CD14-positive monocyte (primary cell): ENCODE measurements around the gene DNALI1. TPM values are rescaled to one million over a fixed set of nuclear protein-coding genes. Genes with fewer than 3 reads are reported as not detected.
"Not testable (repeated sequence)": the region's sequence is repeated elsewhere in the genome, so short reads cannot be mapped to it uniquely, and the experiment has no call there.

Experiments used
- DNase-seq, 3 donors: peaks; one replicate each; pipeline ENCODE4 v3.0.0-alpha.2; 2011 to 2022
- H2AFZ ChIP-seq: 2 replicates; pipeline ENCODE4 v1.6.0; 2012; ENCODE audit warnings: mild to moderate bottlenecking, low read depth, low read length, inconsistent platforms; ENCODE audit not compliant: insufficient read depth, poor library complexity, severe bottlenecking
- H3K27ac ChIP-seq, 2 donors: 1 replicate in 1 of 2; 2 replicates in 1 of 2; pipeline ENCODE4 v1.5.1; 2012 to 2013; ENCODE audit warnings: low read length in 2 of 2, control low read depth in 1 of 2, inconsistent platforms in 1 of 2, low read depth in 1 of 2, mild to moderate bottlenecking in 1 of 2
- H3K27me3 ChIP-seq, 2 donors: one replicate each; pipeline versions ENCODE4 v1.6.0 to v1.6.1; 2011 to 2013; ENCODE audit warnings: low read length in 2 of 2; ENCODE audit not compliant: control insufficient read depth in 2 of 2, insufficient read depth in 2 of 2
- H3K36me3 ChIP-seq, 2 donors: replicated peaks in 1 of 2; 1 replicate in 1 of 2; 2 replicates in 1 of 2; pipeline versions ENCODE4 v1.5.1 to v1.6.1; 2012 to 2013; ENCODE audit warnings: low read length in 2 of 2, control low read depth in 1 of 2, inconsistent platforms in 1 of 2, mild to moderate bottlenecking in 1 of 2; ENCODE audit not compliant: insufficient read depth in 2 of 2, control insufficient read depth in 1 of 2
- H3K4me1 ChIP-seq, 2 donors: 1 replicate in 1 of 2; 2 replicates in 1 of 2; pipeline versions ENCODE4 v1.5.1 to v1.6.1; 2012 to 2013; ENCODE audit warnings: low read length in 2 of 2, control low read depth in 1 of 2, inconsistent platforms in 1 of 2, mild to moderate bottlenecking in 1 of 2, moderate library complexity in 1 of 2; ENCODE audit not compliant: insufficient read depth in 2 of 2, control insufficient read depth in 1 of 2
- H3K4me2 ChIP-seq: replicated peaks from 2 replicates; pipeline ENCODE3; 2012; ENCODE audit warnings: low read length, moderate library complexity, mild to moderate bottlenecking; ENCODE audit not compliant: poor library complexity, severe bottlenecking; ENCODE audit errors: extremely low read depth
- H3K4me3 ChIP-seq, 3 experiments: fragments of 200-600 bp in 1 of 3; sonication (generic) in 1 of 3; replicated peaks in 1 of 3; 1 replicate in 2 of 3; 2 replicates in 1 of 3; pipeline ENCODE4 v1.5.1; 2011 to 2013; ENCODE audit warnings: low read length in 3 of 3, mild to moderate bottlenecking in 3 of 3, control low read depth in 2 of 3, low read depth in 2 of 3, inconsistent platforms in 1 of 3, moderate library complexity in 1 of 3
- H3K79me2 ChIP-seq: 2 replicates; pipeline ENCODE4 v1.6.0; 2012; ENCODE audit warnings: mild to moderate bottlenecking, control low read depth, inconsistent platforms, low read length, moderate library complexity; ENCODE audit not compliant: insufficient read depth
- H3K9ac ChIP-seq: 2 replicates; pipeline ENCODE4 v1.6.0; 2017; ENCODE audit warnings: low read length, mild to moderate bottlenecking; ENCODE audit not compliant: insufficient read depth, poor library complexity, severe bottlenecking
- H3K9me3 ChIP-seq, 2 donors: replicated peaks in 1 of 2; 1 replicate in 1 of 2; 2 replicates in 1 of 2; pipeline versions ENCODE4 v1.5.1 to v1.6.1; 2012 to 2013; ENCODE audit warnings: low read length in 2 of 2, control low read depth in 1 of 2; ENCODE audit not compliant: control insufficient read depth in 1 of 2, insufficient read depth in 1 of 2
- H4K20me1 ChIP-seq: 2 replicates; pipeline ENCODE4 v1.6.0; 2012; ENCODE audit warnings: mild to moderate bottlenecking, low read length, control low read depth, moderate library complexity; ENCODE audit not compliant: insufficient read depth
- H3K27ac Mint-ChIP-seq, 7 donors: one replicate each; pipeline ENCODE4 v1.8.0; 2020; ENCODE audit warnings: mild to moderate bottlenecking in 7 of 7, mixed read lengths in 7 of 7, moderate library complexity in 6 of 7, inconsistent platforms in 2 of 7
- H3K27me3 Mint-ChIP-seq, 3 donors: one replicate each; pipeline ENCODE4 v1.8.0; 2021 to 2022; ENCODE audit warnings: low read depth in 3 of 3, mild to moderate bottlenecking in 3 of 3, mixed read lengths in 3 of 3, moderate library complexity in 3 of 3, inconsistent platforms in 1 of 3
- H3K36me3 Mint-ChIP-seq, 2 donors: one replicate each; pipeline ENCODE4 v1.8.0; 2020; ENCODE audit warnings: mixed read lengths in 2 of 2, inconsistent platforms in 1 of 2, mild to moderate bottlenecking in 1 of 2
- H3K4me1 Mint-ChIP-seq: one replicate; pipeline ENCODE4 v1.8.0; 2020; ENCODE audit warnings: mild to moderate bottlenecking, mixed read lengths
- H3K4me3 Mint-ChIP-seq, 2 donors: one replicate each; pipeline ENCODE4 v1.8.0; 2020; ENCODE audit warnings: mild to moderate bottlenecking in 2 of 2, mixed read lengths in 2 of 2, moderate library complexity in 1 of 2
- H3K9me3 Mint-ChIP-seq, 7 donors: one replicate each; pipeline ENCODE4 v1.8.0; 2020 to 2022; ENCODE audit warnings: mixed read lengths in 7 of 7, mild to moderate bottlenecking in 6 of 7, moderate library complexity in 6 of 7, inconsistent platforms in 2 of 7
- WGBS: methylation state at CpG from one replicate; pipeline ENCODE4 v1.1.5; 2013; ENCODE audit warnings: missing lambda C conversion rate; ENCODE audit not compliant: insufficient coverage; 5-methylcytosine and 5-hydroxymethylcytosine counted together
- intact Hi-C, 2 donors: fragments of 100-400 bp; cut with micrococcal nuclease; formaldehyde crosslinking; loops; one replicate each; pipeline versions ENCODE4 v1.15.0 to v1.15.1; 2023
- polyA plus RNA-seq, 3 donors: library from polyadenylated mRNA; depleted of rRNA in 1 of 3; unstranded in 2 of 3; stranded (reverse) in 1 of 3; fragments of 300-500 nt in 2 of 3; fragments of >200 nt in 1 of 3; fragmentation: Illumina TruSeq in 2 of 3; gene quantifications; 1 replicate in 2 of 3; 2 replicates in 1 of 3; pipeline ENCODE4 v1.2.3, GENCODE V29; 2012 to 2021
- TF ChIP-seq, protein P1 (sequence below): fragments of 200-600 bp; IDR thresholded peaks from one replicate; pipeline ENCODE4 v1.8.0; 2022; ENCODE audit warnings: antibody characterized with exemption, mild to moderate bottlenecking

DNALI1 gene
- polyA plus RNA-seq, 3 donors, result not detected

DNA sequence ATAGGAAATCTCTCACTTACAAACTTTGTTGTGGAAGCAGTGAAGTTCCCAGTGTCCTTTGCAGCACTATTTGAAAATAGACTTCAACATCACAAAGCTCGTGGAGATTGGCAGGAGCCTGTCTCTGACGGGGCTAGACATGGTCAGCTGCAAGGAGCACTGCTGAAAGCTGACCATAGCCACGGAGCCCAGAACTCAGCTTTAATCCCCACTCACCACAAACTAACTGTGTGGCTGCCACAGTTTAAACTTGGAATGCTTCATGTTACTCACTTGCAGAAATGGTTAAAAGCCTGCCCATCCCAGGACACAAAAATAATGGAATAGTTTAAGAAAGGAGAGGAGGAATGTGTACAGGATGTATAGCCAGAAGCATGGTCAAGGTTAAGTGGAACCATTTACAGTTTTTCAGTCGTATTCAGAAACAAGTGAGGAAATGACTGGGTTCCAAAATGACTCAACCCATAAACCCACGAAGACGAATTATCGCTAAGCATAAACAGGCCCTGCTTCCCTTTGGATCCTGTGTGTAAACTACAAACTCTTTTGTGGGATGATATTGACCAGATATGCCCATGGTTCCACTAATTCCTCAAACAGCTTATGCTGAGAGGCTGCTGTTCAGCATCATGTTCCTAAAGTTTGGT, 18.2 kb downstream of the DNALI1 start:
- Mint-ChIP-seq H3K27me3 (no peaks in the 10 kb centered on the region), H3K9me3 (peaks cover 0 to 3% (median 0%) of the 10 kb centered on the region in 7 donors), H3K27ac (no peak overlapping the region), H3K4me3 (no peak overlapping the region), H3K36me3 (peaks cover 90 to 99% of the 10 kb centered on the region in 2 donors), H3K4me1 (no peaks in the 10 kb centered on the region)
- TF ChIP-seq, protein P1, sequence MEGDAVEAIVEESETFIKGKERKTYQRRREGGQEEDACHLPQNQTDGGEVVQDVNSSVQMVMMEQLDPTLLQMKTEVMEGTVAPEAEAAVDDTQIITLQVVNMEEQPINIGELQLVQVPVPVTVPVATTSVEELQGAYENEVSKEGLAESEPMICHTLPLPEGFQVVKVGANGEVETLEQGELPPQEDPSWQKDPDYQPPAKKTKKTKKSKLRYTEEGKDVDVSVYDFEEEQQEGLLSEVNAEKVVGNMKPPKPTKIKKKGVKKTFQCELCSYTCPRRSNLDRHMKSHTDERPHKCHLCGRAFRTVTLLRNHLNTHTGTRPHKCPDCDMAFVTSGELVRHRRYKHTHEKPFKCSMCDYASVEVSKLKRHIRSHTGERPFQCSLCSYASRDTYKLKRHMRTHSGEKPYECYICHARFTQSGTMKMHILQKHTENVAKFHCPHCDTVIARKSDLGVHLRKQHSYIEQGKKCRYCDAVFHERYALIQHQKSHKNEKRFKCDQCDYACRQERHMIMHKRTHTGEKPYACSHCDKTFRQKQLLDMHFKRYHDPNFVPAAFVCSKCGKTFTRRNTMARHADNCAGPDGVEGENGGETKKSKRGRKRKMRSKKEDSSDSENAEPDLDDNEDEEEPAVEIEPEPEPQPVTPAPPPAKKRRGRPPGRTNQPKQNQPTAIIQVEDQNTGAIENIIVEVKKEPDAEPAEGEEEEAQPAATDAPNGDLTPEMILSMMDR, result no peak
- no peaks in the 10 kb centered on the region for H3K4me1 ChIP-seq
- no peak overlapping the region for H3K27ac ChIP-seq
- no peak overlapping the region for H3K4me2 ChIP-seq
- H3K79me2 ChIP-seq, result peaks cover 4% of the 10 kb centered on the region
- peaks cover 91 to 100% of the 10 kb centered on the region in 2 donors for H3K36me3 ChIP-seq
- no peak overlapping the region for H3K4me3 ChIP-seq
- H4K20me1 ChIP-seq, result peaks cover 13% of the 10 kb centered on the region
- intact Hi-C loops, result no loop called here
- no peak for DNase-seq
- H3K9me3 ChIP-seq, result no peaks in the 10 kb centered on the region
- WGBS, result 100% methylated on average over 3 of the region's 7 CpGs
- H2AFZ ChIP-seq, result no peak overlapping the region
- H3K27me3 ChIP-seq, result no peaks in the 10 kb centered on the region
- H3K9ac ChIP-seq, result no peak overlapping the region

DNA sequence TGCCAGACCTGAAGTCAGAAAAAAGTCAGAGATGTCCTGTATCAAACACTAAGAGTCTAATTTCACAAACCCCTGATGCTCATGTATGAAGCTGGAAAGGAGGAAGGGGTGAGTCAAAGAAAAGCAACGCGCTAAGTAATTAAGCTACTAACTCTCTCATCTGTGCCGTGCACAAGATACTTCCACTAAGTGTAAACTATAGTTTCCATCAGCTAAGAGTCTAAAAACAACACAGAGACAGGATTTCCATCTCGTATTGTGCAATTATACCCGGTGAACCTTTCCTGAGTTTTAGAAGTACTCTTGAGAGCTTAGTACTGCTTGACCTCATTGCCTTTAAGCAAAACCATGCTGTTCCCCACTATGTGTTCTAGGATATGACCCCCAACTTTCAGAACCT, 19.0 kb downstream of the DNALI1 start:
- Histone ChIP-seq H3K4me1 (no peaks in the 10 kb centered on the region), H3K79me2 (peaks cover 4% of the 10 kb centered on the region), H2AFZ (no peak overlapping the region), H3K27ac (no peak overlapping the region), H3K4me2 (no peak overlapping the region), H3K36me3 (peaks cover 93 to 100% of the 10 kb centered on the region in 2 donors), H4K20me1 (peaks cover 13% of the 10 kb centered on the region), H3K9me3 (no peaks in the 10 kb centered on the region), H3K9ac (no peak overlapping the region), H3K27me3 (no peaks in the 10 kb centered on the region), H3K4me3 (no peak overlapping the region)
- Mint-ChIP-seq H3K27me3 (no peaks in the 10 kb centered on the region), H3K4me1 (no peaks in the 10 kb centered on the region), H3K27ac (peak overlapping the region in 1 of 7 donors; percentile 55), H3K36me3 (peaks cover 92 to 99% of the 10 kb centered on the region in 2 donors), H3K4me3 (no peak overlapping the region), H3K9me3 (peaks cover 0 to 2% (median 0%) of the 10 kb centered on the region in 7 donors)
- DNase-seq, result no peak
- 81% methylated on average over 3 of the region's 5 CpGs for WGBS
- intact Hi-C loops, result no loop called here
- TF ChIP-seq, protein P1, result no peak

- H3K4me3 ChIP-seq, H3K9me3 ChIP-seq, H3K27me3 Mint-ChIP-seq, H3K4me1 ChIP-seq, H4K20me1 ChIP-seq, H3K79me2 ChIP-seq, DNase-seq, H3K4me3 Mint-ChIP-seq, intact Hi-C loops, H3K9ac ChIP-seq, H3K4me1 Mint-ChIP-seq, H2AFZ ChIP-seq, H3K4me2 ChIP-seq, H3K27me3 ChIP-seq, H3K27ac Mint-ChIP-seq, H3K27ac ChIP-seq, H3K9me3 Mint-ChIP-seq: not testable (repeated sequence)
- WGBS, result no CpG with 5 or more reads among the region's 4 CpGs
- peaks cover 90 to 98% of the 10 kb centered on the region in 2 donors for H3K36me3 ChIP-seq
- peaks cover 79 to 83% of the 10 kb centered on the region in 2 donors for H3K36me3 Mint-ChIP-seq
Measured at GRCh38 chr1:37584544-37584943, 27.8 kb downstream of the DNALI1 start.
